HG02852 (cell line): ENCODE data around the gene NEK1.
A peak's percentile ranks its signal among the peaks of the same experiment; 100 is the strongest.

Experiments used
- ATAC-seq: cut with Tn5 transposase; IDR thresholded peaks from one replicate; pipeline ENCODE4 v1.9.1; 2021; ENCODE audit warnings: mild to moderate bottlenecking, moderate library complexity; ENCODE audit not compliant: unreplicated experiment

NEK1 gene

GRCh38 chr4:169611991-169612870, at the start of gene NEK1:
Gene NEK1, minus strand, starts transcription at chr4:169612583. Its CDS starts 9,953 bp downstream, at chr4:169602630.
- peak; percentile 91 for ATAC-seq

DNA sequence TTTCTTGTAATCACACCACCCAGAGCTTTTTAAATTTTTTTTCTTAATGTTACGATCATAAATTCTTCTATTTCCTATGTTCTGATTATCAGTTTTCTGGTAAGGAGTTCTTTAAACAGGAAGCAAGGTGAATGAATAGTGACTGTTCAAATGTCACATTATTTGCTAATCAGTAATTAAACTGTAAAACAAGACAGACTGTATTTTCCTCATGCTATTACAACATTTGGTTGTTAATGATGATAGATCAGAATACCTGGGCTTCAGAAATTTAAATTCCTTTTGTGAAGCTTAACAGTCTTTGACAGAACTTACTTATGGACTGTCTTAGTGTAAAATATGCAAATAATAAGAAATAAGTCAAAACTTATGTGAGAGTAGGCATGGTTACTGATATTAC, 49.4 kb upstream of the NEK1 start:
- ATAC-seq: no peak

GRCh38 chr4:169660929-169661328, 48.5 kb upstream of the NEK1 start:
- ATAC-seq: no peak

GRCh38 chr4:169659716-169660670, 47.6 kb upstream of the NEK1 start:
- peak; percentile 99 for ATAC-seq

DNA sequence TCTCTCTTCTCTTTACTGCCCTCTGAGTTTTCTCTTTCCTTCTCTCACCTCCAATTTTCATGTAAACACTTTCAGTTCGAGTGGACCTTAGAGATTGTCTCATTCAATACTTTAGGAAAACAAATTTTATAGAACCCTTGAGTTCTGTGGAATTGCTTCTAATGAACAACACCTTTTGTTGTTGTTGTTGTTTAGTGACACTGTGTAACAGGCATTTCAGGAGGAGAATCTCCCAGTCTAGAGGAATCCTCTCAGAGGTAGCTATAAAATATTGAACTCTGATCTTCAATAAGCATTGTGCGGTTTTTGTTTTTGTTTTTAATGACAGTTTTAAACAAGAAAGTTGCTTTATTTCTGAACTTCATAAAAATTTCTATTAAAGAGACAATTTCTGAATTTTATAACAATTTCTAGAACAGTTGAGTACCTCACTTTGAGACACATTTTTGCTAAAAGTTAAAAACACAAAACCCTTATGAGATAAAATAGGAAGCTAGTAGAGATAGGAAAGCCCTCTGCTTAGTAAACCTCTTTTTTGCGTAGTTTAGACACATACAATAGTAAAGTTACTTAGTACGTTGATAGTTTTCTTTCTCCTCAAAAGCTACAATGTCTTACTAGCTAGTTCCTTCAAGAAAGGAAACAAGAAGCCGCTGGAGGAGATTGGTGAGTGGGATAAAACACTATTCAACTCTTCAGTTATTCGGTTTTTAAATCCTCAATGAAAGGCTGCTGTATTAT, 46.8 kb upstream of the NEK1 start:
- ATAC-seq: no peak

DNA sequence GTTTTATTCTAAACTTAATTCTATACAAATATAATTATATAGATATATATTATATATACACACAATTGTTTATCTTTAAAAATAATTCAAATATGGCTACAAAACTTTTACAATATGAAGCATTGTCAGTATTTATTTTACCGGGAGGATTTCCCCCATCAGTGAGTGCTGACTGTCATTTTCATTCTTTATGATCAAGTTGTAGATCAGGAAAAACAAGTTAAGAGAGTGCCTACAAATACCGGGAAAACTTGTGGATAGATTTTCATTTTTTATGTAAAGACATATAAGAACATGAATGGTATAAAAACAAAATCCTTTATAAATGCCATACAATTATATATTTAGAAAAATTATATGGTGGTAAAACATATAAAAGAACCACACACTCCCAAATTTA, 45.8 kb upstream of the NEK1 start:
- ATAC-seq: no peak

GRCh38 chr4:169657470-169658107, 45.2 kb upstream of the NEK1 start:
- no peak for ATAC-seq

GRCh38 chr4:169655401-169655800, 43.0 kb upstream of the NEK1 start:
- ATAC-seq: no peak

- no peak for ATAC-seq
These were observed 40.2 kb upstream of the NEK1 start for GRCh38 chr4:169652535-169652934.

GRCh38 chr4:169650227-169650936, 38.0 kb upstream of the NEK1 start:
- no peak for ATAC-seq

DNA sequence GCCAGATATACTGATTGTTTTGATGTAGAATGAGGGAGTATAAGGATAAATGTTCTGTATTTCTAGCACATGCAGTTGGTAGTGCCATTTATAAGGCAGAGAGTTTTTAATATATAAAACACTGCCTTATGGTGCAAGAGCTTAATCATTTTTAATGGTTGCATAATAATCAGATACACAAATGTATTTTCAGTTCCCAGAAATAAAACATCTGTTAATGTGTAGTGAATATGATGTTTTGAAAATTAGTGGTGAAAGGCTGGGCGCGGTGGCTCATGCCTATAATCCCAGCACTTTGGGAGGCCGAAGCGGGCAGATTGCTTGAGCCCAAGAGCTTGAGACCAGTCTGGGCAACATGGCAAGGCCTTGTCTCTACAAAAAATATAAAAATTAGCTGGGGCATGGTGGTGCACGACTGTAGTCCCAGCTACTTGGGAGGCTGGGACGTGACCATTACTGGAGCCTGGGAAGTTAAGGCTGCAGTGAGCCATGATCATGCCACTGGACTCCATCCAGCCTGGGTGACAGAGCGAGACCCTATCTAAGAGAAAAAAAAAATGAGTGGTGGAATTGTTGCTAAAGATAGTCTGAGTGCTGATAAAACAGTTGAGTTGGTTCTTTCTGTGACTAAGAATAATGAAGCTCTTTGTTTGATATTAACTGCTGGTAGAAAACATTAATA, 37.3 kb upstream of the NEK1 start:
- no peak for ATAC-seq

- ATAC-seq: no peak
These were observed 33.2 kb upstream of the NEK1 start for GRCh38 chr4:169645627-169646026.

- no peak for ATAC-seq
These were observed 32.4 kb upstream of the NEK1 start for GRCh38 chr4:169644802-169645201.

DNA sequence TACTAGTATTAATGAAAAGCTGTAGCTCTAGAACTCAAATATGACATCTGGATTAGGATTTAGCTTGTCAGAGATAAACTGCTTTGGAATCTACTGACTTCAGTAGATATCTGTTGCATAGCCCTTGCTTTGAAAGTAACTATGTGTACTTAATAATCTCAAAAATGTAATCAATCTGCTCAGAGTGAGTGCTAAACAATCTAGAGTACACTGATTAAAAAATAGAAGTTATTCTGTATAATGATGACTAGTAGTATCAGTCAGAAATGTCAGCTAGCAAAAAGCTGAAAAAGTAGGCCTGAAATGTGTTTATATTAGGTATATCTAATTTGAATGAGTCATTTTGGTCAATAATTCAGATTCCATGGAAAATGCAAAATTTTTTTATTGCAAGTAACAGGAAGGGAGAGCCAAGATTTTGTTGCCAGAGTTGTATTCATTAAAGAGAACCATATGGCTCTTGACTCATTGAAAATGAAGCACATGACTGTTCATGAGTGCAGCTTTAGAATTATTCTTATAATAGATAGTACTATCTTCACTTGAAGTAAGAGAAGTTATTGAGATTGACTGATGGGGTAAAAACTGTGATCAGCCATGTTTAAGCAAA, 28.0 kb upstream of the NEK1 start:
- ATAC-seq: no peak

- ATAC-seq: no peak
These were observed 22.6 kb upstream of the NEK1 start for GRCh38 chr4:169634975-169635374.

DNA sequence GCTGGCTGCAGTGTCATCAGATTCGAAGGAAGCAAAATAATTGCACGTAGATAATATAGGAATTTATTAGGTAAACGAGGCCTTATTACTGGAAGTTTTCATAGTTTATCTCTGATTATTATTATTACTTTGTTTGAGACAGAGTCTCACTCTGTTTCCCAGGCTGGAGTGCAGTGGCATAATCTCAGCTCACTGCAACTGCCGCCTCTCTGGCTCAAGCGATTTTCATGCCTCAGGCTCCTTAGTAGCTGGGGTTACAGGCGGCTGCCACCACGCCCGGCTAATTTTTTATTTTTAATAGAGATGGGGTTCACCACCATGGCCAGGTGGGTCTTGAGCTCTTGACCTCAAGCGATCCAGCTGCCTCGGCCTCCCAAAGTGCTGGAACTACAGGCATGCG, 20.5 kb upstream of the NEK1 start:
- ATAC-seq: no peak

DNA sequence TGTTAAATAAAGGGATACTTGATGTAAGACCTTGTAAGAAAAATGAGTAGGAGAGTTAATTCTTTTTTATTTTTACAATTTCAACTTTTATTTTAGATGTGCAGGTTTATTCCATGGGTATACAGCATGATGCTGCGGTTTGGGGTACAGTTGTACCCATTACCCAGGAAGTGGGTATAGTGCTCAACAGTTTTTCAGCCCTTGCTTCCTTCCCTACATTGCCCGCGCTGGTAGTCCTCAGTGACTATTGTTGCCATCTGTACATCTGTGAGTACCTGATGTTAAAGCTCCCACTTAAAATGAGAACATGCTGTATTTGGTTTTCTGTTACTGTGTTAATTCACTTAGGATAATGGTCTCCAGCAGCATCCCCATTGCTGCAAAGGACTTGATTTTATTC, 17.7 kb upstream of the NEK1 start:
- no peak for ATAC-seq

DNA sequence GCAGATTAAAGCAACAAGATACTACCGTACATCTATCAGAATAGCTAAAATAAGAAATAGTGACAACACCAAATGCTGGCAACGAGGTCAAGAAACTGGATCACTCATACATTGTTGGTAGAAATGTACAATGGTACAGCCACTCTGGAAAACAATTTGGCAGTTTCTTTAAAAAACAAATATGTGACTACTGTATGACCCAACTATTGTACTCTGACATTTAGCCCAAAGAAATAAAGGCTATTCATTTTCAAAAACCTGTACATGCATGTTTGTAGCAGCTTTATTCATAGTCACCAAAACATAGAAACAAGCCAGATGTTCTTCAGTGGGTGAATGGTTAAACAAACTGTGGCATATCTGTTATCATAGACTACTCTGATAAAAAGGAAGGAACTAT, 16.2 kb upstream of the NEK1 start:
- ATAC-seq: no peak

- ATAC-seq: no peak
These were observed 14.9 kb upstream of the NEK1 start for GRCh38 chr4:169627307-169627706.
